Activated CD4-positive, alpha-beta T cell treated with anti-CD3 and anti-CD28 coated beads for 4 hours (primary cell): ENCODE results near the gene PRR5.

Experiments used
- DNase-seq, 2 donors: peaks; one replicate each; pipeline ENCODE4 v3.0.0-alpha.2; 2020

PRR5 gene

GRCh38 chr22:44759430-44760310 is 57.7 kb downstream of the PRR5 start:
- DNase-seq = no peak

- DNase-seq = no peak
Observed at GRCh38 chr22:44760476-44760875, 58.5 kb downstream of the PRR5 start.

- DNase-seq = no peak
Observed at GRCh38 chr22:44761025-44761424, 59.0 kb downstream of the PRR5 start.

GRCh38 chr22:44764373-44764772 is 62.4 kb downstream of the PRR5 start:
- no peak for DNase-seq

- DNase-seq = no peak
Observed at GRCh38 chr22:44764974-44765373, 63.0 kb downstream of the PRR5 start.

- no peak for DNase-seq
Observed at GRCh38 chr22:44765571-44766285, 63.7 kb downstream of the PRR5 start.

GRCh38 chr22:44773082-44773481 is 71.1 kb downstream of the PRR5 start:
- no peak for DNase-seq

GRCh38 chr22:44775862-44776261 is 73.9 kb downstream of the PRR5 start:
- no peak for DNase-seq

- no peak for DNase-seq
Observed at GRCh38 chr22:44776605-44777363, 74.8 kb downstream of the PRR5 start.

GRCh38 chr22:44777364-44777755 is 75.4 kb downstream of the PRR5 start:
- no peak for DNase-seq

- DNase-seq = no peak
Observed at GRCh38 chr22:44780876-44781449, 79.0 kb downstream of the PRR5 start.

- no peak for DNase-seq
Observed at GRCh38 chr22:44782363-44782963, 80.5 kb downstream of the PRR5 start.

GRCh38 chr22:44783091-44783490 is 81.1 kb downstream of the PRR5 start:
- DNase-seq = no peak

GRCh38 chr22:44783581-44783980 is 81.6 kb downstream of the PRR5 start:
- no peak for DNase-seq

- no peak for DNase-seq
Observed at GRCh38 chr22:44786136-44786535, 84.1 kb downstream of the PRR5 start.

GRCh38 chr22:44786610-44787009 is 84.6 kb downstream of the PRR5 start:
- no peak for DNase-seq
